Cardiac muscle cell (in vitro differentiated cells and primary cell): ENCODE measurements around the gene SP140. TPM values are rescaled to one million over a fixed set of nuclear protein-coding genes. Genes with fewer than 3 reads are reported as not detected.
"Not testable (repeated sequence)": the region's sequence is repeated elsewhere in the genome, so short reads cannot be mapped to it uniquely, and the experiment has no call there.

Experiments used
- DNase-seq, 2 donors: peaks; one replicate each; pipeline versions ENCODE4 v3.0.0 to v3.0.0-alpha.2; 2010 to 2017; ENCODE audit warnings: low read depth in 1 of 2, low spot score in 1 of 2
- H3K27ac ChIP-seq: fragments of 200-600 bp; sonication (generic); 2 replicates; pipeline ENCODE4 v1.5.1; 2016
- H3K27me3 ChIP-seq: fragments of 200-600 bp; sonication (generic); 2 replicates; pipeline ENCODE4 v1.6.0; 2016; ENCODE audit warnings: control low read depth
- H3K36me3 ChIP-seq: fragments of 200-600 bp; sonication (generic); 2 replicates; pipeline ENCODE4 v1.5.1; 2016; ENCODE audit warnings: control low read depth
- H3K4me1 ChIP-seq: fragments of 200-600 bp; sonication (generic); 2 replicates; pipeline ENCODE4 v1.8.1; 2017; ENCODE audit warnings: low read depth, mild to moderate bottlenecking, mixed run types
- H3K4me3 ChIP-seq: fragments of 200-600 bp; sonication (generic); 2 replicates; pipeline ENCODE4 v1.5.1; 2016; ENCODE audit warnings: mild to moderate bottlenecking
- H3K9me3 ChIP-seq: fragments of 200-600 bp; sonication (generic); 2 replicates; pipeline ENCODE4 v1.5.1; 2017; ENCODE audit warnings: low read depth, mild to moderate bottlenecking, control low read depth
- polyA plus RNA-seq: library from polyadenylated mRNA; unstranded; fragments of >200 nt; fragmentation: Nextera tagmentation; extraction: Ambion mirVana; gene quantifications from 2 replicates; pipeline ENCODE4 v1.2.1, GENCODE V29; 2016
- total RNA-seq: library from RNA; depleted of rRNA; stranded (reverse); fragments of >200 nt; gene quantifications from 2 replicates; pipeline ENCODE4 v1.2.3, GENCODE V29; 2016
- TF ChIP-seq, protein P1 (sequence below): IDR thresholded peaks from 2 replicates; pipeline ENCODE4 v1.5.1; 2012; ENCODE audit warnings: low read depth, mild to moderate bottlenecking, low read length

Gene SP140
- total and polyA plus RNA-seq, 2 experiments from 2014 or later: 0.12 to 0.53 TPM

- TF ChIP-seq, protein P1, sequence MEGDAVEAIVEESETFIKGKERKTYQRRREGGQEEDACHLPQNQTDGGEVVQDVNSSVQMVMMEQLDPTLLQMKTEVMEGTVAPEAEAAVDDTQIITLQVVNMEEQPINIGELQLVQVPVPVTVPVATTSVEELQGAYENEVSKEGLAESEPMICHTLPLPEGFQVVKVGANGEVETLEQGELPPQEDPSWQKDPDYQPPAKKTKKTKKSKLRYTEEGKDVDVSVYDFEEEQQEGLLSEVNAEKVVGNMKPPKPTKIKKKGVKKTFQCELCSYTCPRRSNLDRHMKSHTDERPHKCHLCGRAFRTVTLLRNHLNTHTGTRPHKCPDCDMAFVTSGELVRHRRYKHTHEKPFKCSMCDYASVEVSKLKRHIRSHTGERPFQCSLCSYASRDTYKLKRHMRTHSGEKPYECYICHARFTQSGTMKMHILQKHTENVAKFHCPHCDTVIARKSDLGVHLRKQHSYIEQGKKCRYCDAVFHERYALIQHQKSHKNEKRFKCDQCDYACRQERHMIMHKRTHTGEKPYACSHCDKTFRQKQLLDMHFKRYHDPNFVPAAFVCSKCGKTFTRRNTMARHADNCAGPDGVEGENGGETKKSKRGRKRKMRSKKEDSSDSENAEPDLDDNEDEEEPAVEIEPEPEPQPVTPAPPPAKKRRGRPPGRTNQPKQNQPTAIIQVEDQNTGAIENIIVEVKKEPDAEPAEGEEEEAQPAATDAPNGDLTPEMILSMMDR: no peak
- no peaks in the 10 kb centered on the region for H3K36me3 ChIP-seq
- no peaks in the 10 kb centered on the region for H3K9me3 ChIP-seq
- H3K27me3 ChIP-seq: no peaks in the 10 kb centered on the region
- no peak overlapping the region for H3K27ac ChIP-seq
- DNase-seq: no peak
- H3K4me1 ChIP-seq: no peaks in the 10 kb centered on the region
- H3K4me3 ChIP-seq: no peak overlapping the region
Observed at GRCh38 chr2:230335864-230336506, 110.4 kb downstream of the SP140 start.

DNA sequence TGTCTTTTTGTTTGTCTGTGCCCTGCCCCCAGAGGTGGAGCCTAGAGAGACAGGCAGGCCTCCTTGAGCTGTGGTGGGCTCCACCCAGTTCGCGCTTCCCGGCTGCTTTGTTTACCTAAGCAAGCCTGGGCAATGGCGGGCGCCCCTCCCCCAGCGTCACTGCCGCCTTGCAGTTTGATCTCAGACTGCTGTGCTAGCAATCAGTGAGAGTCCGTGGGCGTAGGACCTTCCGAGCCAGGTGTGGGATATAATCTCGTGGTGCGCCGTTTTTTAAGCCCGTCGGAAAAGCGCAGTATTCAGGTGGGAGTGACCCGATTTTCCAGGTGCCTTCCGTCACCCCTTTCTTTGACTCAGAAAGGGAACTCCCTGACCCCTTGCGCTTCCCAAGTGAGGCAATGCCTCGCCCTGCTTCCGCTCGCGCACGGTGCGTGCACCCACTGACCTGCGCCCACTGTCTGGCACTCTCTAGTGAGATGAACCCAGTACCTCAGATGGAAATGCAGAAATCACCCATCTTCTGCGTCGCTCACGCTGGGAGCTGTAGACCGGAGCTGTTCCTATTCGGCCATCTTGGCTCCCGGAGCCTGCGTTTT lies 116.5 kb downstream of the SP140 start:
- H3K27ac ChIP-seq, H3K4me3 ChIP-seq, DNase-seq: not testable (repeated sequence)

GRCh38 chr2:230343041-230343624 lies 117.6 kb downstream of the SP140 start:
- not testable (repeated sequence) for H3K27ac ChIP-seq, H3K4me3 ChIP-seq, H3K9me3 ChIP-seq, H3K27me3 ChIP-seq, H3K4me1 ChIP-seq, H3K36me3 ChIP-seq, DNase-seq

More for the DNA sequence above, 116.5 kb downstream of the SP140 start:
- not testable (repeated sequence) for H3K9me3 ChIP-seq, H3K27me3 ChIP-seq, H3K36me3 ChIP-seq, H3K4me1 ChIP-seq

- H3K27ac ChIP-seq: no peak overlapping the region
- H3K4me1 ChIP-seq: no peaks in the 10 kb centered on the region
- H3K27me3 ChIP-seq: no peaks in the 10 kb centered on the region
- no peak for DNase-seq
- TF ChIP-seq, protein P1: no peak
- no peaks in the 10 kb centered on the region for H3K9me3 ChIP-seq
- H3K36me3 ChIP-seq: no peaks in the 10 kb centered on the region
- no peak overlapping the region for H3K4me3 ChIP-seq
Observed at GRCh38 chr2:230343747-230344146, 118.2 kb downstream of the SP140 start.

- TF ChIP-seq, protein P1: no peak
- Histone ChIP-seq H3K36me3 (no peaks in the 10 kb centered on the region), H3K27ac (no peak overlapping the region), H3K27me3 (no peaks in the 10 kb centered on the region), H3K9me3 (no peaks in the 10 kb centered on the region), H3K4me1 (no peaks in the 10 kb centered on the region), H3K4me3 (no peak overlapping the region)
- no peak for DNase-seq
Observed at GRCh38 chr2:230346465-230346864, 120.9 kb downstream of the SP140 start.

DNA sequence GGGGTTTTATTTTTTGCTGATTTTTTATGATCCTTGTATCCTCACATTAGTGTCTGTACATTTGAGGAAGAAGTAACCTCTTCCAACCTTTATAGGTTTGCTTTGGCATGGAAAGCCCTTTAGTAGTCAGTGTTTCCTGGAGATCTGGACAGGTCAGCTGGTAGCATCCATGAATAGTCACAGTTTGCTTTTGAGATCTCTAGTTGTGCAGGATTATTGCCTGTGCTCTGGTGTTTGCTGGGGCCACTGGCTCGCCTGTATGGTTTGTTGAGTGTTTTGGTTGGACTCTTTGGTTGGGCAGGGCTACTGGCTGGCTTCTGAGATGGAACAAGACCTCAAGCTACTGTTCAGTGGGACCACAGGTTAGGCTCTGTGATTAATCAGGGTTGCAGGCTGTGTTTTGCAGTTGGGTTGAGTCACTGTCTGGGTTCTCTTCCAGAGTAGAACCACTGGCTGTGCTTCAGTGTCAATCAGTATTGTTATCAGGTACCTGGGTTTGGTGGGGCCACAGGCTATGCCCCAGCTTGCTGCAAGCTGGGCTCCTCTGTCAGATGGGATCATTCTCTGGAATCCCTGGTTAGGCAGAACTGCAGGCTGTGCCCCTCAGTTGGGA lies 121.5 kb downstream of the SP140 start:
- H3K36me3 ChIP-seq: no peaks in the 10 kb centered on the region
- no peak for DNase-seq
- TF ChIP-seq, protein P1: no peak
- no peaks in the 10 kb centered on the region for H3K27me3 ChIP-seq
- no peaks in the 10 kb centered on the region for H3K9me3 ChIP-seq
- no peak overlapping the region for H3K27ac ChIP-seq
- H3K4me3 ChIP-seq: no peak overlapping the region
- H3K4me1 ChIP-seq: no peaks in the 10 kb centered on the region
